ENCODE data around the gene UBE2E1. TPM values are rescaled to one million over a fixed set of nuclear protein-coding genes. Genes with fewer than 3 reads are reported as not detected.

Gene UBE2E1
- total and polyA plus RNA-seq, 2 experiments from 2014 or later = 39.9 to 120 TPM

DNA sequence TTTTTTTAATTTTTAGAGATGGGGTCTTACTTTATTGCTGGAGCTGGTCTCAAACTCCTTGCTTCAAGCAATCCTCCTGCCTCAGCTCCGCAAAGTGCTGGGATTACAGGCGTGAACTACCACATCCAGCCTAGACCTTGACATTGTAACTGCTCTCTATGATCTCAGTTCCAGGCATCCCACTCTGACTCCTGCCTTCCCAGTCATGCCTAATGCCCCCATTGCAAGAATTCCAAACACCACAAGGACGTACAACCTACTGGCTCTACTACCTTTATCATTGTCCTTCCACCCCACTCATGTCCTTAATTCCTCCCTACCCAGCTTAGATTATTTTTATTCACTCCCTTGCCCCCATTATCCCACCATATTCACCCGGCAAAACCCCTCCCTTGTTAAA is 89.4 kb downstream of the UBE2E1 start:
- H3K4me1 ChIP-seq (ENCODE audit: insufficient read depth) = peaks cover 16% of the 10 kb centered on the region
- H3K4me2 ChIP-seq = no peak overlapping the region
- H3K36me3 Mint-ChIP-seq (ENCODE audit: low read depth) = peaks cover 75% of the 10 kb centered on the region
- H3F3A ChIP-seq (replicated peaks; ENCODE audit: low read depth) = no peaks in the 10 kb centered on the region
- H3K27ac Mint-ChIP-seq = peak overlapping the region; percentile 11; the same call in 1 of the 2 replicates
- peaks cover 18% of the 10 kb centered on the region for H3K27me3 Mint-ChIP-seq (ENCODE audit: insufficient read depth, low read depth, poor library complexity)
- H3K4me3 ChIP-seq = no peak overlapping the region
- peaks cover 27% of the 10 kb centered on the region; the same call in 2 of the 3 replicates for H3K4me1 Mint-ChIP-seq
- peaks cover 20% of the 10 kb centered on the region; the same call in 1 of the 2 replicates for H3K36me3 ChIP-seq (ENCODE audit: insufficient read depth)
- no peaks in the 10 kb centered on the region for H3K27me3 ChIP-seq (ENCODE audit: insufficient read depth)
- H3K27ac ChIP-seq (ENCODE audit: low read depth) = no peak overlapping the region
- TF ChIP-seq, protein P1, sequence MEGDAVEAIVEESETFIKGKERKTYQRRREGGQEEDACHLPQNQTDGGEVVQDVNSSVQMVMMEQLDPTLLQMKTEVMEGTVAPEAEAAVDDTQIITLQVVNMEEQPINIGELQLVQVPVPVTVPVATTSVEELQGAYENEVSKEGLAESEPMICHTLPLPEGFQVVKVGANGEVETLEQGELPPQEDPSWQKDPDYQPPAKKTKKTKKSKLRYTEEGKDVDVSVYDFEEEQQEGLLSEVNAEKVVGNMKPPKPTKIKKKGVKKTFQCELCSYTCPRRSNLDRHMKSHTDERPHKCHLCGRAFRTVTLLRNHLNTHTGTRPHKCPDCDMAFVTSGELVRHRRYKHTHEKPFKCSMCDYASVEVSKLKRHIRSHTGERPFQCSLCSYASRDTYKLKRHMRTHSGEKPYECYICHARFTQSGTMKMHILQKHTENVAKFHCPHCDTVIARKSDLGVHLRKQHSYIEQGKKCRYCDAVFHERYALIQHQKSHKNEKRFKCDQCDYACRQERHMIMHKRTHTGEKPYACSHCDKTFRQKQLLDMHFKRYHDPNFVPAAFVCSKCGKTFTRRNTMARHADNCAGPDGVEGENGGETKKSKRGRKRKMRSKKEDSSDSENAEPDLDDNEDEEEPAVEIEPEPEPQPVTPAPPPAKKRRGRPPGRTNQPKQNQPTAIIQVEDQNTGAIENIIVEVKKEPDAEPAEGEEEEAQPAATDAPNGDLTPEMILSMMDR (conservative IDR thresholded peaks at IDR 0.05; ENCODE audit: low read depth in 2 of 2) = no peak
- TF ChIP-seq, protein P2, sequence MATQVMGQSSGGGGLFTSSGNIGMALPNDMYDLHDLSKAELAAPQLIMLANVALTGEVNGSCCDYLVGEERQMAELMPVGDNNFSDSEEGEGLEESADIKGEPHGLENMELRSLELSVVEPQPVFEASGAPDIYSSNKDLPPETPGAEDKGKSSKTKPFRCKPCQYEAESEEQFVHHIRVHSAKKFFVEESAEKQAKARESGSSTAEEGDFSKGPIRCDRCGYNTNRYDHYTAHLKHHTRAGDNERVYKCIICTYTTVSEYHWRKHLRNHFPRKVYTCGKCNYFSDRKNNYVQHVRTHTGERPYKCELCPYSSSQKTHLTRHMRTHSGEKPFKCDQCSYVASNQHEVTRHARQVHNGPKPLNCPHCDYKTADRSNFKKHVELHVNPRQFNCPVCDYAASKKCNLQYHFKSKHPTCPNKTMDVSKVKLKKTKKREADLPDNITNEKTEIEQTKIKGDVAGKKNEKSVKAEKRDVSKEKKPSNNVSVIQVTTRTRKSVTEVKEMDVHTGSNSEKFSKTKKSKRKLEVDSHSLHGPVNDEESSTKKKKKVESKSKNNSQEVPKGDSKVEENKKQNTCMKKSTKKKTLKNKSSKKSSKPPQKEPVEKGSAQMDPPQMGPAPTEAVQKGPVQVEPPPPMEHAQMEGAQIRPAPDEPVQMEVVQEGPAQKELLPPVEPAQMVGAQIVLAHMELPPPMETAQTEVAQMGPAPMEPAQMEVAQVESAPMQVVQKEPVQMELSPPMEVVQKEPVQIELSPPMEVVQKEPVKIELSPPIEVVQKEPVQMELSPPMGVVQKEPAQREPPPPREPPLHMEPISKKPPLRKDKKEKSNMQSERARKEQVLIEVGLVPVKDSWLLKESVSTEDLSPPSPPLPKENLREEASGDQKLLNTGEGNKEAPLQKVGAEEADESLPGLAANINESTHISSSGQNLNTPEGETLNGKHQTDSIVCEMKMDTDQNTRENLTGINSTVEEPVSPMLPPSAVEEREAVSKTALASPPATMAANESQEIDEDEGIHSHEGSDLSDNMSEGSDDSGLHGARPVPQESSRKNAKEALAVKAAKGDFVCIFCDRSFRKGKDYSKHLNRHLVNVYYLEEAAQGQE (IDR thresholded peaks at IDR 0.05; ENCODE audit: unreplicated experiment) = no peak
- no peak for TF ChIP-seq ZNF331 (CRISPR knock-in tag; IDR thresholded peaks at IDR 0.05; ENCODE audit: low read depth)
- TF ChIP-seq, protein P3, sequence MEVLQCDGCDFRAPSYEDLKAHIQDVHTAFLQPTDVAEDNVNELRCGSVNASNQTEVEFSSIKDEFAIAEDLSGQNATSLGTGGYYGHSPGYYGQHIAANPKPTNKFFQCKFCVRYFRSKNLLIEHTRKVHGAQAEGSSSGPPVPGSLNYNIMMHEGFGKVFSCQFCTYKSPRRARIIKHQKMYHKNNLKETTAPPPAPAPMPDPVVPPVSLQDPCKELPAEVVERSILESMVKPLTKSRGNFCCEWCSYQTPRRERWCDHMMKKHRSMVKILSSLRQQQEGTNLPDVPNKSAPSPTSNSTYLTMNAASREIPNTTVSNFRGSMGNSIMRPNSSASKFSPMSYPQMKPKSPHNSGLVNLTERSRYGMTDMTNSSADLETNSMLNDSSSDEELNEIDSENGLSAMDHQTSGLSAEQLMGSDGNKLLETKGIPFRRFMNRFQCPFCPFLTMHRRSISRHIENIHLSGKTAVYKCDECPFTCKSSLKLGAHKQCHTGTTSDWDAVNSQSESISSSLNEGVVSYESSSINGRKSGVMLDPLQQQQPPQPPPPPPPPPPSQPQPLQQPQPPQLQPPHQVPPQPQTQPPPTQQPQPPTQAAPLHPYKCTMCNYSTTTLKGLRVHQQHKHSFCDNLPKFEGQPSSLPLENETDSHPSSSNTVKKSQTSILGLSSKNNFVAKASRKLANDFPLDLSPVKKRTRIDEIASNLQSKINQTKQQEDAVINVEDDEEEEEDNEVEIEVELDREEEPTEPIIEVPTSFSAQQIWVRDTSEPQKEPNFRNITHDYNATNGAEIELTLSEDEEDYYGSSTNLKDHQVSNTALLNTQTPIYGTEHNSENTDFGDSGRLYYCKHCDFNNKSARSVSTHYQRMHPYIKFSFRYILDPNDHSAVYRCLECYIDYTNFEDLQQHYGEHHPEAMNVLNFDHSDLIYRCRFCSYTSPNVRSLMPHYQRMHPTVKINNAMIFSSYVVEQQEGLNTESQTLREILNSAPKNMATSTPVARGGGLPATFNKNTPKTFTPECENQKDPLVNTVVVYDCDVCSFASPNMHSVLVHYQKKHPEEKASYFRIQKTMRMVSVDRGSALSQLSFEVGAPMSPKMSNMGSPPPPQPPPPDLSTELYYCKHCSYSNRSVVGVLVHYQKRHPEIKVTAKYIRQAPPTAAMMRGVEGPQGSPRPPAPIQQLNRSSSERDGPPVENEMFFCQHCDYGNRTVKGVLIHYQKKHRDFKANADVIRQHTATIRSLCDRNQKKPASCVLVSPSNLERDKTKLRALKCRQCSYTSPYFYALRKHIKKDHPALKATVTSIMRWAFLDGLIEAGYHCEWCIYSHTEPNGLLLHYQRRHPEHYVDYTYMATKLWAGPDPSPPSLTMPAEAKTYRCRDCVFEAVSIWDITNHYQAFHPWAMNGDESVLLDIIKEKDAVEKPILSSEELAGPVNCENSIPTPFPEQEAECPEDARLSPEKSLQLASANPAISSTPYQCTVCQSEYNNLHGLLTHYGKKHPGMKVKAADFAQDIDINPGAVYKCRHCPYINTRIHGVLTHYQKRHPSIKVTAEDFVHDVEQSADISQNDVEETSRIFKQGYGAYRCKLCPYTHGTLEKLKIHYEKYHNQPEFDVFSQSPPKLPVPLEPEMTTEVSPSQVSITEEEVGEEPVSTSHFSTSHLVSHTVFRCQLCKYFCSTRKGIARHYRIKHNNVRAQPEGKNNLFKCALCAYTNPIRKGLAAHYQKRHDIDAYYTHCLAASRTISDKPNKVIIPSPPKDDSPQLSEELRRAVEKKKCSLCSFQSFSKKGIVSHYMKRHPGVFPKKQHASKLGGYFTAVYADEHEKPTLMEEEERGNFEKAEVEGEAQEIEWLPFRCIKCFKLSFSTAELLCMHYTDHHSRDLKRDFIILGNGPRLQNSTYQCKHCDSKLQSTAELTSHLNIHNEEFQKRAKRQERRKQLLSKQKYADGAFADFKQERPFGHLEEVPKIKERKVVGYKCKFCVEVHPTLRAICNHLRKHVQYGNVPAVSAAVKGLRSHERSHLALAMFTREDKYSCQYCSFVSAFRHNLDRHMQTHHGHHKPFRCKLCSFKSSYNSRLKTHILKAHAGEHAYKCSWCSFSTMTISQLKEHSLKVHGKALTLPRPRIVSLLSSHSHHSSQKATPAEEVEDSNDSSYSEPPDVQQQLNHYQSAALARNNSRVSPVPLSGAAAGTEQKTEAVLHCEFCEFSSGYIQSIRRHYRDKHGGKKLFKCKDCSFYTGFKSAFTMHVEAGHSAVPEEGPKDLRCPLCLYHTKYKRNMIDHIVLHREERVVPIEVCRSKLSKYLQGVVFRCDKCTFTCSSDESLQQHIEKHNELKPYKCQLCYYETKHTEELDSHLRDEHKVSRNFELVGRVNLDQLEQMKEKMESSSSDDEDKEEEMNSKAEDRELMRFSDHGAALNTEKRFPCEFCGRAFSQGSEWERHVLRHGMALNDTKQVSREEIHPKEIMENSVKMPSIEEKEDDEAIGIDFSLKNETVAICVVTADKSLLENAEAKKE (CRISPR knock-in tag; IDR thresholded peaks at IDR 0.05) = no peak
- TF ChIP-seq POLR2AphosphoS5 (IDR thresholded peaks at IDR 0.05; ENCODE audit: low read depth) = no peak; the same call in 1 of the 2 replicates
- TF ChIP-seq CREB1 (CRISPR knock-in tag; IDR thresholded peaks at IDR 0.05; ENCODE audit: low read depth) = no peak
- TF ChIP-seq JUNB (IDR thresholded peaks at IDR 0.05; ENCODE audit: unreplicated experiment) = no peak
- TF ChIP-seq STAT1 (IDR thresholded peaks at IDR 0.05; ENCODE audit: unreplicated experiment) = no peak
- TF ChIP-seq ZNF114 (CRISPR knock-in tag; IDR thresholded peaks at IDR 0.05) = no peak
- DNase-seq (ENCODE audit: low spot score) = no peak
- ATAC-seq = no peak
- H3K4me3 Mint-ChIP-seq = no peak overlapping the region
- peaks cover 4% of the 10 kb centered on the region; the same call in 1 of the 2 replicates for H3K79me2 ChIP-seq (replicated peaks; ENCODE audit: insufficient read depth)
- H2AFZ ChIP-seq = no peak overlapping the region
- peaks cover 25% of the 10 kb centered on the region for H3K9me3 Mint-ChIP-seq
- no peaks in the 10 kb centered on the region for H3K9me2 ChIP-seq (ENCODE audit: insufficient read depth)
- H4K20me1 ChIP-seq (replicated peaks; ENCODE audit: insufficient read depth) = peaks cover 4% of the 10 kb centered on the region

Data from GM23338 (cell line).